Pericardium fibroblast (primary cell): ENCODE results near the gene FAM219A. TPM values are rescaled to one million over a fixed set of nuclear protein-coding genes. Genes with fewer than 3 reads are reported as not detected.

Experiments used
- total RNA-seq: library from RNA; depleted of rRNA; stranded (reverse); fragments of >200 nt; gene quantifications from 2 replicates; pipeline ENCODE4 v1.2.3, GENCODE V29; 2015

Gene FAM219A
- 8.5 and 10.6 TPM in 2 replicates for total RNA-seq

DNA sequence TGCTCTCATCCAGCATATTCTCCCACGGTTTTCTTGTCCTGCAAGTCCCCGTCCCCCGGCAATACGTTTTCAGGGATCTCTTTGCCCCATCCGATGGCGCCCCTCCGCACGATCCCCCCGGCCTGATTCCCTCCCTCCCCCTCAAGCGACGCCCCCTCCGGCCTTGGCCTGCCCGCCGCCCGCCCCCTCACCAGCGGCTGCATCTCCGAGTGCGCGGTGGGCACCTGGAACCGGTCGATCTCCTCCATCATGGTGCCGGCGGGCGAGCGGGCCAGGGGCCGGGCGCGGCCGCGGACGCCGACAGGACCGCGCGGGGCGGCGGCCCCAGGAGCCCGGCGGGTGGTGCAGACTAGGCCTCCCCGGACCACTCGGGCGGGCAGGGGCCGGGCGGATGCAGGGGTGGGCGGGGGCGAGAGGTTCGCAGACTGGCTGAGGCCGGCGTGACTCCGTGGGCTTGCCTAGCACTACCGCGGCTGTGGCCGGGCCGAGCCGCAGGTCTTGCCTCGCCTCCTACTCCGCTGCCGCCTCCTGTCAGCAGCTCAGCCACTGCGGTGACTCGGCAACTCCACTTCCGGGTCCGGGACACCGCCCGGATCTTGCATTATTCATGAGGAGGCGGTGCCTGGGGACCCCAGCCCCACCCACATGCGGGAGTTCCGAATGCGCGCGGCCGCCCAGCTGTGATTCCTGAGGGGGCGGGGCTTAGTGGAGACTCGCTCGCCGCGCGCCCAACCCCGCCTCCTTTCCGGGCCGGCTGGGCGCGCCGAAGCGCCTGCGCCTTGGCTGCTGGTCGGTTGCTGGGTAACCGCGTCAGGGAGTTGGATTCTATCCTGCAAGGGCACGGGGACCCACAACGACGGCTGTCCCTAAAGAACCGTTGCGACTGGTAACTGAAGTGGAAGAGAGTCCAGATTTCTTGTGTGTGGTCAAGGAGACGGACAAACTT lies at the start of gene FAM219A, which contains the start of gene DNAI1:
FAM219A (minus strand) TSS at position 558 of the 946 bp plus-strand sequence; CDS start at position 251, 307 bp downstream.
DNAI1 (plus strand) TSS at position 793 of the 946 bp plus-strand sequence. CDS start 201 bp downstream, outside the sequence.

DNA sequence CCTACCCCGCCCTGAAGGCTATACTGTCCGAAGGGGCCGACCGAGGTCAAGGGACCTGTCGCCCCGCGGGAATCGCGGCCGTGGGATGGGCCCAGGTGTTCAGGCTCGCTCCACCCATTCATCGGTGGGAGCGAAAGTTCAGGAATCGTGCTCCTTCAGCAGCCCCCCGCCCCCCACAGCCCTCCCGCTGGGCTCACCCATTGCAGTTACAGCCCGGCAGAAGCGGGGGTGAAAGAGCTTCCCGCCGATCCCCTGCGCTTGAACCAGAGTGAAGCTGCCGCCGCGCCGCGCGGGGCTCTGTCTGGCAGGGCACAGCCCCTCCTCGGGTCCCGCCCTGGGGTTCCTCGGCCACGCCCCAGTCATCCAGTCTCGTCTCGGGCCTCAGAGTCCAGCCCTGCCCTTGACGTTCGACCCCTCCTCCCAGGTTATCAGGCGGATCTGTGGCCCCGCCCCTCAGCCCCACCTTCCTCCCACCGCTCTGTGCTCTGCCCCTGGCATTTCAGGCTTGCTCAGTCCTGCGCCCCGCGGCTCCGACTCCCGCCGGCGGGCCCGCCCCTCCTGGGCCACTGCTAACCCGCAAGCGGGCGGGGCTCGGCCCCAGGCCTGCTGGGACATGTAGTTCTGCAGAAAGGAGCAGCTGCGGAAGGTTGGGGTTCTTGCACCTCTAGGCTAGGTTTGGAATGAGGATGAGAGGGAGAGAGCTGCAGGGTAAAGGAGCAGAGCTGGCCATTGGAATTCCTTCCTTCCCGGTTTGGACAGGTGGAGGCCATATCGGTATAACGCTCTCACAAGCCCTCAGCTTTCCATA lies 81.6 kb downstream of the FAM219A start, which contains the start of gene MYORG:
MYORG (minus strand) TSS at position 303 of the 808 bp plus-strand sequence. CDS start 3,955 bp downstream, outside the sequence.

Other genes with a start within 250 kb of the FAM219A start
- 0.09 and 0.70 TPM in 2 replicates for gene KIF24, start 129.3 kb downstream of the FAM219A start, total RNA-seq
- 20.9 and 27.3 TPM in 2 replicates for gene NUDT2, start 129.0 kb downstream of the FAM219A start, total RNA-seq
- 0.94 and 2.9 TPM in 2 replicates for gene MYORG, start 81.7 kb downstream of the FAM219A start, total RNA-seq
- not detected in 2 replicates for gene DNAI1, start 235 bp upstream of the FAM219A start, total RNA-seq
- not detected in 2 replicates for gene ENHO, start 64.4 kb upstream of the FAM219A start, total RNA-seq
- gene CNTFR, start 131.2 kb upstream of the FAM219A start, total RNA-seq = 0.51 and 9.9 TPM in 2 replicates
- gene RPP25L, start 153.5 kb upstream of the FAM219A start, total RNA-seq = 28.8 and 32.9 TPM in 2 replicates
- 129 and 185 TPM in 2 replicates for gene DCTN3, start 161.9 kb upstream of the FAM219A start, total RNA-seq
- 0.35 and 1.2 TPM in 2 replicates for gene ARID3C, start 170.5 kb upstream of the FAM219A start, total RNA-seq
- gene SIGMAR1, start 179.2 kb upstream of the FAM219A start, total RNA-seq = 147 and 176 TPM in 2 replicates
- 23.7 and 43.3 TPM in 2 replicates for gene GALT, start 188.1 kb upstream of the FAM219A start, total RNA-seq
- 40.8 and 72.8 TPM in 2 replicates for gene IL11RA, start 193.6 kb upstream of the FAM219A start, total RNA-seq
- gene CCL27, start 204.1 kb upstream of the FAM219A start, total RNA-seq = 0.12 TPM in 1 of 2 replicates, not detected in the other
- gene CCL19, start 232.7 kb upstream of the FAM219A start, total RNA-seq = not detected in 2 replicates